Gastrocnemius medialis (tissue), 4 donors: ENCODE measurements around the gene SSTR4.

Experiments used
- POLR2A ChIP-seq, 2 donors: fragments of 450-650 bp; IDR thresholded peaks; one replicate each; pipeline ENCODE4 v1.6.1; 2017; ENCODE audit warnings: antibody characterized with exemption in 2 of 2, mild to moderate bottlenecking in 2 of 2, moderate library complexity in 2 of 2
- TF ChIP-seq, protein P1 (sequence below), 5 experiments: fragments of 450-650 bp in 3 of 5; fragments of 200-600 bp in 2 of 5; sonication (generic) in 2 of 5; IDR thresholded peaks in 4 of 5; conservative IDR thresholded peaks in 1 of 5; 1 replicate in 4 of 5; 2 replicates in 1 of 5; pipeline ENCODE4 v1.5.1; 2016 to 2019; ENCODE audit warnings: antibody characterized with exemption in 5 of 5, mild to moderate bottlenecking in 3 of 5, moderate library complexity in 3 of 5

DNA sequence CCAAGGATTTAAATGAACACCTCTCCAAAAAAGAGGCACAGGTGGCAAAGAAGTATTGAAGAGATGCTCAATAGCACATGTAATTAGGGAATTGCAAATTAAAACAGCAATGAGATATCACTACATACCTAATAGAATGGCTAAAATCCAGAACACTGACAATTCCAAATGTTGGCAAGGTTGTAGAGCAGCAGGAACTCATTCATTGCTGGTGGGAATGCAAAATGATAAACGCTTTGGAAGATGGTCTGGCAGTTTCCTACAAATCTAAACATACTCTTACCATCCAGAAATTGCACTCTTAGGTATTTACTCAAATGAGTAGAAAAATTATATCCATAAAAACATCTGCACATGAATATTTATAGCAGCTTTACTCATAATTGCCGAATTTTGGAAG, 34.0 kb downstream of the SSTR4 start:
- TF ChIP-seq, protein P1, sequence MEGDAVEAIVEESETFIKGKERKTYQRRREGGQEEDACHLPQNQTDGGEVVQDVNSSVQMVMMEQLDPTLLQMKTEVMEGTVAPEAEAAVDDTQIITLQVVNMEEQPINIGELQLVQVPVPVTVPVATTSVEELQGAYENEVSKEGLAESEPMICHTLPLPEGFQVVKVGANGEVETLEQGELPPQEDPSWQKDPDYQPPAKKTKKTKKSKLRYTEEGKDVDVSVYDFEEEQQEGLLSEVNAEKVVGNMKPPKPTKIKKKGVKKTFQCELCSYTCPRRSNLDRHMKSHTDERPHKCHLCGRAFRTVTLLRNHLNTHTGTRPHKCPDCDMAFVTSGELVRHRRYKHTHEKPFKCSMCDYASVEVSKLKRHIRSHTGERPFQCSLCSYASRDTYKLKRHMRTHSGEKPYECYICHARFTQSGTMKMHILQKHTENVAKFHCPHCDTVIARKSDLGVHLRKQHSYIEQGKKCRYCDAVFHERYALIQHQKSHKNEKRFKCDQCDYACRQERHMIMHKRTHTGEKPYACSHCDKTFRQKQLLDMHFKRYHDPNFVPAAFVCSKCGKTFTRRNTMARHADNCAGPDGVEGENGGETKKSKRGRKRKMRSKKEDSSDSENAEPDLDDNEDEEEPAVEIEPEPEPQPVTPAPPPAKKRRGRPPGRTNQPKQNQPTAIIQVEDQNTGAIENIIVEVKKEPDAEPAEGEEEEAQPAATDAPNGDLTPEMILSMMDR (IDR thresholded peaks at IDR 0.05 in 4 of 5, conservative IDR thresholded peaks at IDR 0.05 in 1 of 5): no peak
- TF ChIP-seq POLR2A (IDR thresholded peaks at IDR 0.05): no peak
